ENCODE measurements around the gene TFDP3.

The TFDP3 gene, protein sequence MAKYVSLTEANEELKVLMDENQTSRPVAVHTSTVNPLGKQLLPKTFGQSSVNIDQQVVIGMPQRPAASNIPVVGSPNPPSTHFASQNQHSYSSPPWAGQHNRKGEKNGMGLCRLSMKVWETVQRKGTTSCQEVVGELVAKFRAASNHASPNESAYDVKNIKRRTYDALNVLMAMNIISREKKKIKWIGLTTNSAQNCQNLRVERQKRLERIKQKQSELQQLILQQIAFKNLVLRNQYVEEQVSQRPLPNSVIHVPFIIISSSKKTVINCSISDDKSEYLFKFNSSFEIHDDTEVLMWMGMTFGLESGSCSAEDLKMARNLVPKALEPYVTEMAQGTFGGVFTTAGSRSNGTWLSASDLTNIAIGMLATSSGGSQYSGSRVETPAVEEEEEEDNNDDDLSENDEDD

DNA sequence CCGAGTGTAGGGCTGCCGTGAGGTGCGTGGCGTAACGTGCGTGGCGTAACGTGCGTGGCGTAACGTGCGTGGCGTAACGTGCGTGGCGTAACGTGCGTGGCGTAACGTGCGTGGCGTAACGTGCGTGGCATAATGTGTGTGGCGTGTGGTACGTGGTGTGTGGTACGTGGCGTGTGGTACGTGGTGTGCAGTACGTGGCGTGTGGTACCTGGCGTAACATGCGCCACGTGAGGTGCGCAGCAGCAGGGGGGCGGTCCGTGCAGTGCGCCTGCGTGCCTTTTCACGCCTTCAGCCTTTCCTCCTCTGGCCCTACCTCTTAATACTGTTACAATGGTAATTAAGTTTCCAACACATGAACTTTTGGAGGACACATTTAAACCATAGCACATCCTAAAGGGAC, at the start of gene TFDP3:
Gene TFDP3, minus strand, starts transcription at position 26 of the 400 bp plus-strand sequence. CDS start 95 bp downstream, outside the sequence.
- no peak for TF ChIP-seq ZFX (IDR thresholded peaks at IDR 0.05; ENCODE audit: borderline replicate concordance)
- TF ChIP-seq, protein P1, sequence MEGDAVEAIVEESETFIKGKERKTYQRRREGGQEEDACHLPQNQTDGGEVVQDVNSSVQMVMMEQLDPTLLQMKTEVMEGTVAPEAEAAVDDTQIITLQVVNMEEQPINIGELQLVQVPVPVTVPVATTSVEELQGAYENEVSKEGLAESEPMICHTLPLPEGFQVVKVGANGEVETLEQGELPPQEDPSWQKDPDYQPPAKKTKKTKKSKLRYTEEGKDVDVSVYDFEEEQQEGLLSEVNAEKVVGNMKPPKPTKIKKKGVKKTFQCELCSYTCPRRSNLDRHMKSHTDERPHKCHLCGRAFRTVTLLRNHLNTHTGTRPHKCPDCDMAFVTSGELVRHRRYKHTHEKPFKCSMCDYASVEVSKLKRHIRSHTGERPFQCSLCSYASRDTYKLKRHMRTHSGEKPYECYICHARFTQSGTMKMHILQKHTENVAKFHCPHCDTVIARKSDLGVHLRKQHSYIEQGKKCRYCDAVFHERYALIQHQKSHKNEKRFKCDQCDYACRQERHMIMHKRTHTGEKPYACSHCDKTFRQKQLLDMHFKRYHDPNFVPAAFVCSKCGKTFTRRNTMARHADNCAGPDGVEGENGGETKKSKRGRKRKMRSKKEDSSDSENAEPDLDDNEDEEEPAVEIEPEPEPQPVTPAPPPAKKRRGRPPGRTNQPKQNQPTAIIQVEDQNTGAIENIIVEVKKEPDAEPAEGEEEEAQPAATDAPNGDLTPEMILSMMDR (IDR thresholded peaks at IDR 0.05): no peak
- no peak within 1 kb of the TSS for H3K27ac ChIP-seq

DNA sequence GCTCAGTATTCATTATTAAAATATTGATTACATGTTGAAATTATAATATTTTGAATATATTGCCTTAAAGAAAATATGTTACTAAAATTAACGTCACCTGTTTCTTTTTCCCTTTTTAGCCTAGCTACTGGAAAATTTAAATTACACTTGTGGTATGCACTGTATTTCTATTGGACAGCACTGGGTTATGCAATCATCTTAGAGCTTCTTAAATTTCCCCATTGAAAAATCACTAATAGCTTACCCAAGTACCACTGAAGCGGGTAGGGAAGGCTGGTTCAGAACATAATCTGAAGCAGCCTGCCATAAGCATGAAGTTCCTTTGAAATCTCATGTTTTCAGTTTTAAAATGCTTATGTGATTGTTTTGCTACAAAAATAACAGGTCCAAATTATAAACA, 49.5 kb upstream of the TFDP3 start:
- TF ChIP-seq, protein P1 (IDR thresholded peaks at IDR 0.05): no peak
- TF ChIP-seq ZFX (IDR thresholded peaks at IDR 0.05; ENCODE audit: borderline replicate concordance): no peak

DNA sequence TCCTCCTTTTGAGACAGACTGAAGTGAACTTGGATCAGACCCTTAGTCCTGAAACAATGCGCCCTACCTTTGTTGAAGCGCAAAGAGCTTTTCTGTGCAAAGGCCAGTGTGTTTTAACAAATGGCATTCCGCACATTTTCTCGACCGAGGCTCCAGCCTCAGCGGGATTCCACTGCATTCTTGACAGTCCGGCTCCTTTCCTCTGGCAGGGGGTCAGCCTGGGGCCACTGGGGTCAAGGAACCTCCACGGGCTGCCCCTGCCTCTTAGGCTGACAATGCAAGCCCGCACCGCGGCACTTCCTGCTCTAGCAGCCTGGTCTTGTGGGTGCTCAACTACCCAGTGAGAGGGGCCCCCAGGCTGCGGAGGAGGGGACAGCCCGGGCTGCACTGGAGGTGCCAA, 47.2 kb upstream of the TFDP3 start:
- H3K27ac ChIP-seq: no peak overlapping the region

More for the DNA sequence above, 49.5 kb upstream of the TFDP3 start:
- no peak overlapping the region for H3K27ac ChIP-seq

DNA sequence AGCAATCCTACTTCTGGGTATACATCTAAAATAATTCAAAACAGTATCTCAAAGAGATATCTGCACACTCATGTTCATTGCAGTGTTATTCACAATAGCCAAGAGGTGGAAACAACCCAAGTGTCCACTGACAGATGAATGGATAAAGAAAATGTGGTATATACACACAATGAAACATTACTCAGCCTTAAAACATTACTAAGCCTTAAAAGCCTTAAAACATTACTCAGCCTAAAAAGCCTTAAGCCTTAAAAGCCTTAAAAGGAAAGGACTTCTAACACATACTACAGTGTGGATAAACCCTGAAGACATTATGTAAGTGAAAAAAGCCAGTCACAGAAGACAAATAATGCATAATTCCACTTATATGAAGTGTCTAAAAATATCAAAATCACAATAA, 40.3 kb upstream of the TFDP3 start:
- H3K27ac ChIP-seq: no peak overlapping the region
- TF ChIP-seq, protein P1 (IDR thresholded peaks at IDR 0.05): no peak
- no peak for TF ChIP-seq ZFX (IDR thresholded peaks at IDR 0.05; ENCODE audit: borderline replicate concordance)

More for the DNA sequence above, 47.2 kb upstream of the TFDP3 start:
- TF ChIP-seq ZFX (IDR thresholded peaks at IDR 0.05; ENCODE audit: borderline replicate concordance): no peak
- TF ChIP-seq, protein P1 (IDR thresholded peaks at IDR 0.05): no peak

DNA sequence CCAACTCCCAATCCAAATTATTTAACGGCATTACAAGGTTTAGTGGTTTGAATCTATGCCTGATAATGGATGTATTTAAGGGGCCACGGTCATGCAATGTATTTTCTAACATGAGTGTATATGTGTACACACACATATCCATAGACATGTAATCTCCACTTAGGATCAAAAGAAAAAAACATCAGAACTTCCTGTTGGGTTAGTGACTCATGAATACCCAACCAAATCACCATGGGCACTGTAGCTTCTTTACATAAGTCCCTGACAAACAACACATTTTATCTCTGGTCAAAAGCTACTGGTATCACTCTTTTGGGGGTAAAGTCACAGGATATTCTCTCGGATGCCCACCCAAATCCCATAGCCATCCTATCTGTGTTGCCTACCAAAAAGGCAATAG, 36.5 kb upstream of the TFDP3 start:
- no peak for TF ChIP-seq ZFX (IDR thresholded peaks at IDR 0.05; ENCODE audit: borderline replicate concordance)
- TF ChIP-seq, protein P1 (IDR thresholded peaks at IDR 0.05): no peak
- H3K27ac ChIP-seq: no peak overlapping the region

DNA sequence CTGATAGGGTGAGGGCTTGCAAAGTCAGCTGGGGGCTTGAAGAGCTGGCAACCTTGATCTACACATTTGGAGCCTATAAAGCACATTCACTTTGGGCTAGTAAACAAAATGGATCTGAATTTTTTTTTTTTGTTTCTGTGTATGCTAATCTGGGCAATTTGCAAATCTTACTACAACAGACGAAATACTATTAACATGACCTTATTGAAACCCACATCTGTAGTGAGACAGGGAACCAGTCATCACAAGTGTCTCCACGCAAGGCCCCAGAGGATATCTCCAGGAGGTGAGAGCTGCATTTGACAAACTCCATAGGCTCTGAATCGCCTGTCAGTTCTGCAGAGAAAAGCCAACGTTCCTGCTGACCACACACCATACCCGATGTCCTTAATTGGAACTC, 33.0 kb upstream of the TFDP3 start:
- H3K27ac ChIP-seq: no peak overlapping the region
- no peak for TF ChIP-seq ZFX (IDR thresholded peaks at IDR 0.05; ENCODE audit: borderline replicate concordance)
- TF ChIP-seq, protein P1 (IDR thresholded peaks at IDR 0.05): no peak

Measured in 22Rv1 (cell line).